Stimulated activated CD8-positive, alpha-beta memory T cell treated with anti-CD3 and anti-CD28 coated beads, Interleukin-7, amount 100 ng/mL, for 48 hours (primary cell): ENCODE data around the gene COL8A2.
"Not testable (repeated sequence)": the region's sequence is repeated elsewhere in the genome, so short reads cannot be mapped to it uniquely, and the experiment has no call there.

ENCODE experiments used
- DNase-seq, 2 donors: peaks; one replicate each; pipeline ENCODE4 v3.0.0-alpha.2; 2020; ENCODE audit warnings: low read depth in 1 of 2; ENCODE audit errors: extremely low read depth in 1 of 2

The COL8A2 gene

GRCh38 chr1:36125129-36125991 lies at the start of gene COL8A2:
TSS of gene COL8A2 (minus strand) at chr1:36125222. CDS start at chr1:36100242, 24,980 bp downstream.
- DNase-seq = no peak

- DNase-seq = no peak
Observed at GRCh38 chr1:36174713-36175112, 49.7 kb upstream of the COL8A2 start.

DNA sequence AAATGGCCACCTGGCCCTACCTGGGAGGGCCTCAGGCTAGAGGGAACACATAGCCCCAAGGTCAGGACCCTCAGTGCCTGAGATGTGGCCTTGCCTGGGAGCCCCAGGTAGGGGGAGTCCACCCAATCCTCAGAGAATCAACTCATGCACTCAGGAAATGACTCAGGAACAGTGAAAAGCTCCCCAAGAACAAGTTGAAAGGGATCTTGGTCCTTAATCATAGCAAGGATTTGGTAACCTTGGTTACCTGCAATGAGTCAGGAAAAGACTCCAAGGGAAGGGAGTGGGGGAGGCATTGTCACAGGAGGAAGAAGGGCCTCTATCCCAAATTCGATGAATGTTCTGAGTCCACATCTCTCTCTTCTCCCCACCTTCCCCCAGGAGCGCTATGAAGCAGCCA lies 48.0 kb upstream of the COL8A2 start:
- DNase-seq = no peak

DNA sequence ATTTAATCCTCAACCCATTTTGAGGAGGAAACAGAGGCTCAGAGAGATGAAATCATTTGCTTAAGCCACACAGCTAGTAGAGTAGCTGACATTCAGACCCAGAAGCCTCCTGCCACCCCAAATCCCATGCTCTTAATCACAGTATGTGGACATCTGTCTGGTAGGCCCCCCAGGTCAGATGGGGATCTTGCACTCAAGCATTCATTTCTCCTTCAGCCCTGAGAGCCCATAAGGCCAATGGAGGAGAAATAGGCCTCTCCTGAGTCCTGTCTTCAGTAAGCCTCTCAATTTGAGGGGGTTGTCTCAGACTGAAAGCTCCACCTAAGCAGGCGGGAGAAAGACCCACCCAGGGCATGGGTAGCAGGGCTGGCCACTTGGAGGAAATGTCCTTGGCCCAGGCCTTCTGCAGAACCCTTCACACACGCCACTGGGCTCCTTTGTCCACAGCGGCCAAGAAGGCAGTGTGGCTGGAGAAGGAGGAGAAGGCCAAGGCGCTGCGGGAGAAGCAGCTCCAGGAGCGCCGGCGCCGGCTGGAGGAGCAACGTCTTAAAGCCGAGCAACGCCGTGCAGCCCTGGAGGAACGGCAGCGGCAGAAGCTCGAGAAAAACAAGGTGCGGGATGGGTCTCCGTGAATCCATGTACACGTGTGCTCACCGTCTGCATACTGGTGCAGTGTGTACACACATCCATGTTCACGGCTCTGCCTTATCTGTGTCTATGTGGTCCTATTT lies 47.2 kb upstream of the COL8A2 start:
- no peak for DNase-seq

DNA sequence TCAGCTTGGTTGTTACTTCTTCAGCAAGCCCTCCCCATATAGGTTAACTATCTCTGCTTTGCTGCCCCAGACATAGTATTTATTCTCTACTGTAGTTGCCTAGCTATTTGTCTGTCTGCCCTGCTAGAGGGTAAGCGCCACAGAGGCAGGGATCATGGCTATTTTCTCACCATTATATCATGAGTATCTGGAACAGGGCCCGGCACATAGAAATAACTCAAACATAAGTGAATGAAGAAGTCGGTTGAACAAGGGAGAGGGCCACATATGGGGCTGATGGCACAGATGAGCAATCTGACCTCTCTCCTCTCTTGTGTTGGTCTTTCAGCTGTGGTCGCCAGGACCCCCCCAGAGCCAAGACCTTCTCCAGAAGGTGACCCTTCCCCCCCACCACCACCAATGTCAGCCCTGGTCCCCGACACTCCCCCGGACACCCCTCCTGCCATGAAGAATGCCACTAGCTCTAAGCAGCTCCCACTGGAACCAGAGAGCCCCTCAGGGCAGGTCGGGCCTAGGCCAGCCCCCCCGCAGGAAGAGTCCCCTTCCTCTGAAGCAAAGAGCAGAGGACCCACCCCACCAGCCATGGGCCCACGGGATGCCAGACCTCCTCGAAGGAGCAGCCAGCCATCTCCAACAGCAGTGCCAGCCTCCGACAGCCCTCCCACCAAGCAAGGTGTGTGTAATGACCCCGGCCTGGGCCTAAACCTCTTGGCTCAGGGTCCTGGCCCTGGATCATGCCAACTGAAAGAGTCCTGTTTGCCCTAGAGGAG lies 45.8 kb upstream of the COL8A2 start:
- no peak for DNase-seq

- DNase-seq = no peak
Observed at GRCh38 chr1:36168514-36168913, 43.5 kb upstream of the COL8A2 start.

GRCh38 chr1:36166938-36167905 lies 42.2 kb upstream of the COL8A2 start:
- no peak for DNase-seq

GRCh38 chr1:36166136-36166535 lies 41.1 kb upstream of the COL8A2 start:
- DNase-seq = no peak

- DNase-seq = no peak
Observed at GRCh38 chr1:36165145-36165544, 40.1 kb upstream of the COL8A2 start.

GRCh38 chr1:36164361-36164760 lies 39.3 kb upstream of the COL8A2 start:
- no peak for DNase-seq

DNA sequence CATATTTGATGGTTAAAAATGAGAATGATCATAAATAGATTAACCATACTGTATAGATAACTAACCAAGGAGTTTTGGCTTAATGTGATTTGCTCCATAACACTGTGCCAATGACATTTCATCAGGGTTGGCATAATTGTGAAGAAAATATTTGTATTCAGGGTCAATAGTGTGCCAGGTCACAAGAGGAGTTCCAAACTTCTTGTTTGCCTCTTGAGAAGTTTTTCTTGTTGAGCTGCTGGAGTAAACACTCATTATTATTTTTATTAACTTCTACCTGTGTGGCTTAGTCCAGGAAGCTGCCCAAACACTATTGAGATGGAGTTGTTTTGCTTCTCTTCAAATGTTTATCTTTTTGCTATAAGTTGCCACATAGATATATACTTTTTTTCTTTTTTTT lies 38.4 kb upstream of the COL8A2 start:
- DNase-seq = no peak

- DNase-seq = no peak
Observed at GRCh38 chr1:36162680-36163239, 37.7 kb upstream of the COL8A2 start.

GRCh38 chr1:36161641-36162531 lies 36.9 kb upstream of the COL8A2 start:
- no peak for DNase-seq

DNA sequence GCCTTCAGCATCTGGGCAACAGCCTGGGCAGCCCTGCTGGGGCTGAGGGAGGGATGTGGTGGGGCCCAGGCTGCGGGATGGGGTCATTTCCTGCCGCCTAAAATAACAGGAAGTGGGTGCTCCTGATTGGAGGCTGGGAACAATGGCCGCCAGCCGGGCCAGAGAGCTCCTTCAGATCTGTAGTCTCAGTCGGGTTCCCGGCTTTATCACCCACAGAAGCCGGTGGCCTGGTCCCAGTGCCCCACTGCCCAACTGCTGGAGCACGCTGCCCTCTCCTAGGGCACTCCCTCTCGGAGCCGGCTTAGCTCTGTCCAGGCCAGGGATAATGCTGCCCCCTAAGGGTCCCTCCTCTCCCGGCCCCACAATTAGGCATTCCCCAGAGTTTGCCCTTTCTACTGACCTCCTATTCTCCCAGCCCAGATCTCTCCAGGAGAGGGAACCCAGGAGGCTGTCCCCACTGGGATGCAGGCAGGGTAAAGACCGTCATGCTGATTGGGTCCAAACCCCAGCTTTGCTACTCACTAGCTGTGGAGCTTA lies 36.0 kb upstream of the COL8A2 start:
- DNase-seq = peak; percentile 51 to 77

GRCh38 chr1:36160388-36160948 lies 35.4 kb upstream of the COL8A2 start:
- no peak for DNase-seq

- DNase-seq = no peak
Observed at GRCh38 chr1:36159614-36160387, 34.8 kb upstream of the COL8A2 start.

GRCh38 chr1:36158827-36159252 lies 33.8 kb upstream of the COL8A2 start:
- DNase-seq = not testable (repeated sequence)
